Mesenteric fat pad (tissue), 1 donor: ENCODE data around the gene PGBD5. TPM values are rescaled to one million over a fixed set of nuclear protein-coding genes. Genes with fewer than 3 reads are reported as not detected.

Source experiments
- DNase-seq: peaks from one replicate; pipeline ENCODE4 v3.0.0-alpha.2; 2020; ENCODE audit warnings: low spot score
- total RNA-seq: library from RNA; stranded (reverse); fragmentation: NEBNext Ultra II Directional; extraction: Animal tissue kit (Norgen Biotek cat#: 25700); gene quantifications from one replicate; pipeline ENCODE4 v1.2.1, GENCODE V29; 2021
- donor health status: DM: yes; HTN: yes; CAD: no.

The PGBD5 gene
- total RNA-seq, 1 donor from 2014 or later, result 1.4 TPM

- DNase-seq, result no peak
These were observed 27.3 kb downstream of the PGBD5 start for GRCh38 chr1:230398856-230399255.

GRCh38 chr1:230396966-230397365 is 29.2 kb downstream of the PGBD5 start:
- no peak for DNase-seq

- no peak for DNase-seq
These were observed 30.2 kb downstream of the PGBD5 start for GRCh38 chr1:230395932-230396331.

- DNase-seq, result no peak
These were observed 31.4 kb downstream of the PGBD5 start for GRCh38 chr1:230394741-230395140.

GRCh38 chr1:230394134-230394533 is 32.0 kb downstream of the PGBD5 start:
- DNase-seq, result no peak

GRCh38 chr1:230393722-230394121 is 32.4 kb downstream of the PGBD5 start:
- no peak for DNase-seq

- no peak for DNase-seq
These were observed 33.1 kb downstream of the PGBD5 start for GRCh38 chr1:230392920-230393521.

GRCh38 chr1:230392536-230392909 is 33.6 kb downstream of the PGBD5 start:
- DNase-seq, result no peak

- DNase-seq, result no peak
These were observed 34.2 kb downstream of the PGBD5 start for GRCh38 chr1:230391776-230392535.

- no peak for DNase-seq
These were observed 35.8 kb downstream of the PGBD5 start for GRCh38 chr1:230390371-230390770.

- no peak for DNase-seq
These were observed 38.3 kb downstream of the PGBD5 start for GRCh38 chr1:230387876-230388275.

- DNase-seq, result no peak
These were observed 38.8 kb downstream of the PGBD5 start for GRCh38 chr1:230387296-230387695.

GRCh38 chr1:230386637-230387262 is 39.4 kb downstream of the PGBD5 start:
- no peak for DNase-seq

- no peak for DNase-seq
These were observed 40.2 kb downstream of the PGBD5 start for GRCh38 chr1:230385930-230386329.

- DNase-seq, result no peak
These were observed 41.0 kb downstream of the PGBD5 start for GRCh38 chr1:230385158-230385450.

- DNase-seq, result no peak
These were observed 41.6 kb downstream of the PGBD5 start for GRCh38 chr1:230384380-230385157.

GRCh38 chr1:230383425-230383824 is 42.7 kb downstream of the PGBD5 start:
- no peak for DNase-seq

- no peak for DNase-seq
These were observed 44.1 kb downstream of the PGBD5 start for GRCh38 chr1:230382001-230382491.

- DNase-seq, result no peak
These were observed 44.5 kb downstream of the PGBD5 start for GRCh38 chr1:230381585-230381984.

- DNase-seq, result no peak
These were observed 45.1 kb downstream of the PGBD5 start for GRCh38 chr1:230381049-230381467.

GRCh38 chr1:230379928-230380327 is 46.2 kb downstream of the PGBD5 start:
- no peak for DNase-seq

- no peak for DNase-seq
These were observed 46.7 kb downstream of the PGBD5 start for GRCh38 chr1:230379462-230379861.
